GM18502 (cell line): ENCODE measurements around the gene GABBR2.
"Not testable (repeated sequence)": the region's sequence is repeated elsewhere in the genome, so short reads cannot be mapped to it uniquely, and the experiment has no call there.

ENCODE experiments used
- ATAC-seq: cut with Tn5 transposase; IDR thresholded peaks from one replicate; pipeline ENCODE4 v1.9.1; 2021; ENCODE audit warnings: mild to moderate bottlenecking; ENCODE audit not compliant: unreplicated experiment, poor library complexity

Gene GABBR2

DNA sequence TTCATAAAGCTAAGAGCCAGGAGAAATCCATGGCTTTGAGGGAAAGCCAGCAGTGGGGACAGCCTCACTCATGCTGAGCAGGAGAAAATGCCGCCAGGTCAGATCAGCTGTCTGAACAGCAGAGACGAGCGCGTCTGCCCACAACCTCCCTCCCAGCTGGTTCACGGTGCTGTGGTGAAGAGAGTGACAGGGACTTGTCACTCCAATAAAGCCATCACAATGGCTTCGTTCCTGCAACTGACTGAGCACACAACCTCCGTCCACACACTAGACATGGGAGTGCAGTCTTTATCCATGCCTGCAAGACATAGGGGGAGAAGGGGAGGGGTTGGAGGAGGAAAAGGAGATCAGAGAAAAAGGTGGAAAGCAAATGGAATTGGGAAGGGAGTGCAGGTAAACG is 206.9 kb downstream of the GABBR2 start:
- no peak for ATAC-seq

- ATAC-seq = not testable (repeated sequence)
Measured at GRCh38 chr9:98501259-98501658, 207.5 kb downstream of the GABBR2 start.

GRCh38 chr9:98500337-98500919 is 208.3 kb downstream of the GABBR2 start:
- ATAC-seq = no peak

- no peak for ATAC-seq
Measured at GRCh38 chr9:98495530-98495929, 213.2 kb downstream of the GABBR2 start.

- ATAC-seq = no peak
Measured at GRCh38 chr9:98494852-98495251, 213.9 kb downstream of the GABBR2 start.

GRCh38 chr9:98491828-98492227 is 216.9 kb downstream of the GABBR2 start:
- ATAC-seq = no peak

DNA sequence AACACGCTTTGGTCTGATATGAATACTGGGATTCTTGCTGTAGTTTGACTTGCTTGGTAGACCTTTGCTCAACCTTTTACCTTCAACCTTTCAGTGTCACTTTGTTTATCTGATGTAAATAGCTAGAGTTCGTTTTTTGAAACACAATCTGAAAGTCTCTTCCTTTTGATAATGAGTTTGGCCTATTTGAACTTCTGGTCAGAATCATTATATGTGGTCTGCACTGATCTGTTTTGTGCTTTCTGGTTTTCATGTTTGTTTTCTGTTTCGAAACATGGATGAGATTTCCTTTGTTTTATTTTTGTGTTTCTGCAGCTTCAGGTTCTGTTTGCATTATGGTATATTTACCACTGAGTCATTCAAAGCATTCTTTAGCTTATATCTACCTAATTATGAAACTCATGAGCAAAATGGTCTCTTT is 217.5 kb downstream of the GABBR2 start:
- ATAC-seq = no peak

- ATAC-seq = no peak
Measured at GRCh38 chr9:98488571-98489312, 220.0 kb downstream of the GABBR2 start.

- no peak for ATAC-seq
Measured at GRCh38 chr9:98485706-98486105, 223.0 kb downstream of the GABBR2 start.

GRCh38 chr9:98484162-98484561 is 224.6 kb downstream of the GABBR2 start:
- no peak for ATAC-seq

GRCh38 chr9:98482226-98482625 is 226.5 kb downstream of the GABBR2 start:
- no peak for ATAC-seq

GRCh38 chr9:98481676-98482075 is 227.1 kb downstream of the GABBR2 start:
- ATAC-seq = no peak

- ATAC-seq = no peak
Measured at GRCh38 chr9:98479967-98480847, 228.5 kb downstream of the GABBR2 start.

DNA sequence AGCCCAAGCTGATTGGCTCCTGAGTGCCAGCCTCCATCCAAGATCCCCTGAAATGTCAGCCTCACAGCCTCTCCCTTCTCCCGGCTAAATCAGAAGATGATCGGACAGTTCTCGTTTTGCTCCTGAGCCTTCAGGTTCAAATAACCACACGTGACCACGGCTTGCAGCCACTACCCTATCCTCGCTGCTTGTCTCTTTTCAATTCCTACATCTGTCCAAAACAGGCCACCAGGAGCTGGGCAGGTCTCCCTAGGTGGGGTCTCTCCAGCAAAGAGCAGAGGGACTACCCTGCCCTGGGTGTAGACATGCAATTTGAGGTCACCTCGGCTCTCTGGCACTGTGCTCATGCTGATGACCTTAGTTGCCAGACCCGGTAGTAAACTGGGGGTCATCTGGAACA is 229.3 kb downstream of the GABBR2 start:
- ATAC-seq = no peak

- no peak for ATAC-seq
Measured at GRCh38 chr9:98477884-98478283, 230.9 kb downstream of the GABBR2 start.

GRCh38 chr9:98472216-98472615 is 236.5 kb downstream of the GABBR2 start:
- ATAC-seq = no peak

DNA sequence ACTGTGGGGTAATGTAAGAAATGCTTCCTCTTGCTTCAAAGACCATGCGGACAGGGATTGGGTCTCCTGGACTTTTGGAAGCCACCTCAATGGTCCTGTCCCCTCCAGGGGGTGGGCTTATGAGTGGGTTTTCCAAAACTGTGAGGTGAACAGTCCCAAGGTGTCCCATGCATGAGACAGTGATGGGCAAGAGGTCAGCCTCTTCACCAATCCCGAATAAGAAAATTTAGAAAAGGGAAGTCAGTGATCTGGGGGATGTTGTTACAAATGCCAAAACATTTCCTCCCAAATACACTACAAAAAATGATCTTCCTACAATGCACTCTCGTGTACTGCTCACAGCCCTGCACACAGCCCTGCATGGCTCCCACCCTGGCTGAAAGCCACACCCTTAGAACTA is 237.6 kb downstream of the GABBR2 start:
- ATAC-seq = no peak

GRCh38 chr9:98468567-98469239 is 240.0 kb downstream of the GABBR2 start:
- no peak for ATAC-seq

- ATAC-seq = no peak
Measured at GRCh38 chr9:98465799-98466198, 242.9 kb downstream of the GABBR2 start.

DNA sequence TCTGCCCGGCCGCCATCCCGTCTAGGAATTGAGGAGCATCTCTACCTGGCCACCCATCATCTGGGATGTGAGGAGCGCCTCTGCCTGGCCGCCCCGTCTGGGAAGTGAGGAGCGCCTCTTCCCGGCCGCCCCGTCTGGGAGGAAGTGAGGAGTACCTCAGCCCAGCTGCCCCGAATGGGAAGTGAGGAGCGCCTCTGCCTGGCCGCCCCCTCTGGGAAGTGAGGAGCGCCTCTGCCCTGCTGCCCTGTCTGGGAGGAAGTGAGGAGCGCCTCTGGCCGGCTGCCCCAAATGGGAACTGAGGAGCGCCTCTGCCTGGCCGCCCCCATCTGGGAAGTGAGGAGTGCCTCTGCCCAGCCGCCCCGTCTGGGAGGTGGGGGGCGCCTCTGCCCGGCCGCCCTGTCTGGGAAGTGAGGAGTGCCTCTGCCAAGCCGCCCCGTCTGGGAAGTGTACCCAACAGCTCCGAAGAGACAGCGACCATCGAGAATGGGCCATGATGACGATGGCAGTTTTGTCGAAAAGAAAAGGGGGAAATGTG is 244.5 kb downstream of the GABBR2 start:
- not testable (repeated sequence) for ATAC-seq
